GM12878 (cell line): Measurements from ENCODE around the gene SMIM12. TPM values are rescaled to one million over a fixed set of nuclear protein-coding genes. Genes with fewer than 3 reads are reported as not detected.

Experiments used
- CHD2 ChIP-seq: IDR thresholded peaks from 2 replicates; pipeline ENCODE4 v1.6.1; 2011; ENCODE audit warnings: low read depth, low read length, improper control_type of control experiment, borderline replicate concordance
- ELK1 ChIP-seq: IDR thresholded peaks from 2 replicates; pipeline ENCODE4 v1.6.1; 2012; ENCODE audit warnings: low read depth, low read length, improper control_type of control experiment
- JUNB ChIP-seq: IDR thresholded peaks from 2 replicates; pipeline ENCODE4 v1.6.1; 2016; ENCODE audit warnings: antibody characterized with exemption, mild to moderate bottlenecking
- NFXL1 ChIP-seq: fragments of 450-650 bp; IDR thresholded peaks from 2 replicates; pipeline ENCODE4 v1.6.1; 2017; ENCODE audit warnings: antibody characterized with exemption, mild to moderate bottlenecking, borderline replicate concordance
- POLR2A ChIP-seq: IDR thresholded peaks from 2 replicates; pipeline ENCODE4 v1.6.1; 2011; ENCODE audit warnings: low read depth, mild to moderate bottlenecking, low read length
- SIN3A ChIP-seq: IDR thresholded peaks from 2 replicates; pipeline ENCODE4 v1.6.1; 2012; ENCODE audit warnings: low read depth, low read length, improper control_type of control experiment
- TAF1 ChIP-seq: IDR thresholded peaks from 2 replicates; pipeline ENCODE4 v1.6.1; 2011; ENCODE audit warnings: mild to moderate bottlenecking, low read depth, low read length, borderline replicate concordance
- TCF12 ChIP-seq: IDR thresholded peaks from 2 replicates; pipeline ENCODE4 v1.6.1; 2011; ENCODE audit warnings: low read depth, mild to moderate bottlenecking, low read length
- USF2 ChIP-seq: IDR thresholded peaks from 2 replicates; pipeline ENCODE4 v1.6.1; 2011; ENCODE audit warnings: low read depth, low read length, improper control_type of control experiment, borderline replicate concordance
- WRNIP1 ChIP-seq: IDR thresholded peaks from 2 replicates; pipeline ENCODE4 v1.6.1; 2011; ENCODE audit warnings: low read depth, low read length, improper control_type of control experiment, borderline replicate concordance
- ZBED1 ChIP-seq: IDR thresholded peaks from 2 replicates; pipeline ENCODE4 v1.6.1; 2016; ENCODE audit warnings: borderline replicate concordance
- ZNF274 ChIP-seq: IDR thresholded peaks from one replicate; pipeline ENCODE4 v1.8.0; 2011; ENCODE audit not compliant: insufficient read length, insufficient read depth
- ZNF687 ChIP-seq: fragments of 450-650 bp; IDR thresholded peaks from 2 replicates; pipeline ENCODE4 v1.6.1; 2017; ENCODE audit warnings: mild to moderate bottlenecking, moderate library complexity
- ZZZ3 ChIP-seq: IDR thresholded peaks from 2 replicates; pipeline ENCODE4 v1.6.1; 2011; ENCODE audit warnings: low read depth; ENCODE audit not compliant: control insufficient read depth, insufficient read length
- polyA plus RNA-seq, 11 experiments: library from polyadenylated mRNA; depleted of rRNA in 4 of 11; unstranded in 6 of 11; stranded (reverse) in 5 of 11; fragments of >200 nt; fragmentation: Nextera tagmentation in 4 of 11; fragmentation: Illumina TruSeq in 1 of 11; extraction: Ambion mirVana in 4 of 11; extraction: Trizol in 1 of 11; gene quantifications; 1 replicate in 1 of 11; 2 replicates in 10 of 11; pipeline versions ENCODE4 v1.2.1 to v1.2.3, GENCODE V29; 2011 to 2016; ENCODE audit warnings: inconsistent platforms in 2 of 11, missing spikeins in 2 of 11, low read depth in 1 of 11
- total RNA-seq, 4 experiments: library from RNA; depleted of rRNA in 3 of 4; stranded (reverse); fragments of >200 nt in 3 of 4; fragmentation: Illumina TruSeq in 1 of 4; extraction: Trizol in 1 of 4; gene quantifications; 2 replicates each; pipeline versions ENCODE4 v1.2.1 to v1.2.3, GENCODE V29; 2013 to 2021
- TF ChIP-seq, protein P1 (sequence below): fragments of 450-650 bp; IDR thresholded peaks from 2 replicates; pipeline ENCODE4 v1.6.1; 2018; ENCODE audit warnings: mild to moderate bottlenecking, low read depth, moderate library complexity; ENCODE audit not compliant: partially characterized antibody
- TF ChIP-seq, protein P2 (sequence below): fragments of 450-650 bp; IDR thresholded peaks from 2 replicates; pipeline ENCODE4 v1.6.1; 2016; ENCODE audit warnings: mild to moderate bottlenecking, moderate library complexity, borderline replicate concordance

Gene SMIM12
- total and polyA plus RNA-seq, 10 of the 15 experiments (the other 5 are each of a cell fraction or from before 2014, with no cell fraction given) = 26.1 to 81.5 (median 44.1) TPM

DNA sequence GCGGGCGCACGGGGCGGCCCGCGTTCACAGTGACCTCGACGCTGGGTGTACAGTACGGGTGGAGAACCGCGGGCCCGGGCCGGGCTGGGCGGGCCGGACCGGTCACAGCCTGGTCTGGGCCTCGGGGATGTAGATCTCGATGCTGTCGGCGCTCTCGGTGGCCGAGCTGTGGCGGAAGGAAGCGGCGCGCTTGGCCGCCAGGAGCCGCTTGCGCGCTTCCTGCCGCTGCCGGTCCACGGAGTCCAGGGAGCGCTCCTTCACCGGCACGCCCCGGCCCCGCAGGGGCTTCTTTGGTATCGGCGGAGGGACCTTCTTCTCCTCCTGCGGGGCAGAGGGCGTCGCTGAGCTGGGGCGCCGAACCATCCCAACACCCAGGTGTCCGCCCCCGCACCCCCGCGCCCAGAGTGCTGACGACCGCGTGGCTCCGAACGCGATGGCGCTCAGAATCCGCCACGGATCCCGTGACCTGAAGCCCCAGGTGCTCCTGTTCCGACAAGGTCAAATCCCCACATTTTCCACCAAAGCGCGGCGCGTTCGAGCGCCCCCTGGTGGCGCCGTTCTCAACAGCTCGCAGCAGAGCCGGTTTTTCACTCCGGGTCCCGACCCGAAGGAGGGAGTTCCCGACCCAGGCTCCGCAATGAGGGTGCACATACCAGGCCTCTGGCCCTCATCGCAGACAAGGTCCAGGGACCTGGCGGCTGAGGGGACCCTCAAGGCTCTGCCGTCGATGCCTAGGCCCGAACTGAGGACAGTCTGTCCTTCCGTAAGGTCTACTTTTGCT is 6.6 kb upstream of the SMIM12 start (continued):
- TF ChIP-seq, protein P1, sequence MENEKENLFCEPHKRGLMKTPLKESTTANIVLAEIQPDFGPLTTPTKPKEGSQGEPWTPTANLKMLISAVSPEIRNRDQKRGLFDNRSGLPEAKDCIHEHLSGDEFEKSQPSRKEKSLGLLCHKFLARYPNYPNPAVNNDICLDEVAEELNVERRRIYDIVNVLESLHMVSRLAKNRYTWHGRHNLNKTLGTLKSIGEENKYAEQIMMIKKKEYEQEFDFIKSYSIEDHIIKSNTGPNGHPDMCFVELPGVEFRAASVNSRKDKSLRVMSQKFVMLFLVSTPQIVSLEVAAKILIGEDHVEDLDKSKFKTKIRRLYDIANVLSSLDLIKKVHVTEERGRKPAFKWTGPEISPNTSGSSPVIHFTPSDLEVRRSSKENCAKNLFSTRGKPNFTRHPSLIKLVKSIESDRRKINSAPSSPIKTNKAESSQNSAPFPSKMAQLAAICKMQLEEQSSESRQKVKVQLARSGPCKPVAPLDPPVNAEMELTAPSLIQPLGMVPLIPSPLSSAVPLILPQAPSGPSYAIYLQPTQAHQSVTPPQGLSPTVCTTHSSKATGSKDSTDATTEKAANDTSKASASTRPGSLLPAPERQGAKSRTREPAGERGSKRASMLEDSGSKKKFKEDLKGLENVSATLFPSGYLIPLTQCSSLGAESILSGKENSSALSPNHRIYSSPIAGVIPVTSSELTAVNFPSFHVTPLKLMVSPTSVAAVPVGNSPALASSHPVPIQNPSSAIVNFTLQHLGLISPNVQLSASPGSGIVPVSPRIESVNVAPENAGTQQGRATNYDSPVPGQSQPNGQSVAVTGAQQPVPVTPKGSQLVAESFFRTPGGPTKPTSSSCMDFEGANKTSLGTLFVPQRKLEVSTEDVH = no peak
- TF ChIP-seq JUNB = no peak
- TF ChIP-seq, protein P2, sequence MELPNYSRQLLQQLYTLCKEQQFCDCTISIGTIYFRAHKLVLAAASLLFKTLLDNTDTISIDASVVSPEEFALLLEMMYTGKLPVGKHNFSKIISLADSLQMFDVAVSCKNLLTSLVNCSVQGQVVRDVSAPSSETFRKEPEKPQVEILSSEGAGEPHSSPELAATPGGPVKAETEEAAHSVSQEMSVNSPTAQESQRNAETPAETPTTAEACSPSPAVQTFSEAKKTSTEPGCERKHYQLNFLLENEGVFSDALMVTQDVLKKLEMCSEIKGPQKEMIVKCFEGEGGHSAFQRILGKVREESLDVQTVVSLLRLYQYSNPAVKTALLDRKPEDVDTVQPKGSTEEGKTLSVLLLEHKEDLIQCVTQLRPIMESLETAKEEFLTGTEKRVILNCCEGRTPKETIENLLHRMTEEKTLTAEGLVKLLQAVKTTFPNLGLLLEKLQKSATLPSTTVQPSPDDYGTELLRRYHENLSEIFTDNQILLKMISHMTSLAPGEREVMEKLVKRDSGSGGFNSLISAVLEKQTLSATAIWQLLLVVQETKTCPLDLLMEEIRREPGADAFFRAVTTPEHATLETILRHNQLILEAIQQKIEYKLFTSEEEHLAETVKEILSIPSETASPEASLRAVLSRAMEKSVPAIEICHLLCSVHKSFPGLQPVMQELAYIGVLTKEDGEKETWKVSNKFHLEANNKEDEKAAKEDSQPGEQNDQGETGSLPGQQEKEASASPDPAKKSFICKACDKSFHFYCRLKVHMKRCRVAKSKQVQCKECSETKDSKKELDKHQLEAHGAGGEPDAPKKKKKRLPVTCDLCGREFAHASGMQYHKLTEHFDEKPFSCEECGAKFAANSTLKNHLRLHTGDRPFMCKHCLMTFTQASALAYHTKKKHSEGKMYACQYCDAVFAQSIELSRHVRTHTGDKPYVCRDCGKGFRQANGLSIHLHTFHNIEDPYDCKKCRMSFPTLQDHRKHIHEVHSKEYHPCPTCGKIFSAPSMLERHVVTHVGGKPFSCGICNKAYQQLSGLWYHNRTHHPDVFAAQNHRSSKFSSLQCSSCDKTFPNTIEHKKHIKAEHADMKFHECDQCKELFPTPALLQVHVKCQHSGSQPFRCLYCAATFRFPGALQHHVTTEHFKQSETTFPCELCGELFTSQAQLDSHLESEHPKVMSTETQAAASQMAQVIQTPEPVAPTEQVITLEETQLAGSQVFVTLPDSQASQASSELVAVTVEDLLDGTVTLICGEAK = no peak
- TF ChIP-seq ZNF274 = no peak
- TF ChIP-seq NFXL1 = no peak
- no peak for TF ChIP-seq SIN3A
- TF ChIP-seq TCF12 = peak; percentile 53; the same call in 1 of the 2 replicates
- TF ChIP-seq TAF1 = peak; percentile 56; the same call in 1 of the 2 replicates
- no peak; the same call in 1 of the 2 replicates for TF ChIP-seq USF2
- TF ChIP-seq POLR2A = peak; percentile 83
- no peak for TF ChIP-seq ZBED1
- TF ChIP-seq CHD2 = peak; percentile 55; the same call in 1 of the 2 replicates
- peak; percentile 81 for TF ChIP-seq ZNF687
- TF ChIP-seq ZZZ3 = no peak
- no peak for TF ChIP-seq WRNIP1
- TF ChIP-seq ELK1 = no peak
